GM18507 (cell line): Measurements from ENCODE around the gene TIMP2.

Source experiments
- DNase-seq: peaks from one replicate; pipeline ENCODE4 v3.0.0; 2011; ENCODE audit warnings: low read depth; ENCODE audit not compliant: insufficient read length; ENCODE audit errors: extremely low spot score
- FAIRE-seq: peaks from 2 replicates; lab custom pipeline; 2011; peaks lifted over from hg19 to GRCh38; lab: Jason Lieb, UNC

The TIMP2 gene

GRCh38 chr17:78934681-78935418 is 9.7 kb upstream of the TIMP2 start:
- no peak for DNase-seq
- no peak for FAIRE-seq

- DNase-seq = no peak
Observed at GRCh38 chr17:78933959-78934568, 8.9 kb upstream of the TIMP2 start.

GRCh38 chr17:78933025-78933958 is 8.1 kb upstream of the TIMP2 start:
- peak; percentile 38 for DNase-seq
- FAIRE-seq = peak; percentile 24

More at GRCh38 chr17:78933959-78934568, 8.9 kb upstream of the TIMP2 start:
- FAIRE-seq = no peak

- DNase-seq = no peak
- FAIRE-seq = no peak
Observed at GRCh38 chr17:78929908-78930775, 5.0 kb upstream of the TIMP2 start.

GRCh38 chr17:78925662-78926555 is 722 bp upstream of the TIMP2 start:
- DNase-seq (no peak), FAIRE-seq (no peak)

- no peak for DNase-seq
- FAIRE-seq = no peak
Observed at GRCh38 chr17:78924481-78925151, 571 bp downstream of the TIMP2 start.

GRCh38 chr17:78923660-78924453 is 1.3 kb downstream of the TIMP2 start:
- FAIRE-seq (peak; percentile 74), DNase-seq (no peak)

- no peak for DNase-seq
- FAIRE-seq = no peak
Observed at GRCh38 chr17:78922816-78923498, 2.2 kb downstream of the TIMP2 start.

- DNase-seq = no peak
- FAIRE-seq = no peak
Observed at GRCh38 chr17:78921437-78921971, 3.7 kb downstream of the TIMP2 start.

GRCh38 chr17:78920528-78920927 is 4.7 kb downstream of the TIMP2 start:
- DNase-seq = no peak
- FAIRE-seq = no peak

- DNase-seq (no peak), FAIRE-seq (no peak)
Observed at GRCh38 chr17:78919861-78920450, 5.2 kb downstream of the TIMP2 start.

GRCh38 chr17:78918979-78919378 is 6.2 kb downstream of the TIMP2 start:
- DNase-seq = no peak
- no peak for FAIRE-seq

- FAIRE-seq (no peak), DNase-seq (no peak)
Observed at GRCh38 chr17:78917451-78918275, 7.5 kb downstream of the TIMP2 start.

- no peak for DNase-seq
Observed at GRCh38 chr17:78915872-78916632, 9.1 kb downstream of the TIMP2 start.

More at GRCh38 chr17:78915872-78916632, 9.1 kb downstream of the TIMP2 start:
- no peak for FAIRE-seq
